Suprapubic skin (tissue), 4 donors: ENCODE measurements around the gene RAI2. TPM values are rescaled to one million over a fixed set of nuclear protein-coding genes. Genes with fewer than 3 reads are reported as not detected.

Experiments
- DNase-seq, 2 donors: peaks; one replicate each; pipeline ENCODE4 v3.0.0-alpha.2; 2019; ENCODE audit warnings: low spot score in 2 of 2
- H3K27ac ChIP-seq: fragments of 200-600 bp; sonication (generic); one replicate; pipeline ENCODE4 v1.5.1; 2019
- H3K27me3 ChIP-seq: fragments of 200-600 bp; sonication (generic); one replicate; pipeline ENCODE4 v1.5.1; 2019
- H3K36me3 ChIP-seq: fragments of 200-600 bp; sonication (generic); one replicate; pipeline ENCODE4 v1.5.1; 2019
- H3K4me1 ChIP-seq: fragments of 200-600 bp; sonication (generic); one replicate; pipeline ENCODE4 v1.5.1; 2019
- H3K4me3 ChIP-seq: fragments of 200-600 bp; sonication (generic); one replicate; pipeline ENCODE4 v1.5.1; 2019; ENCODE audit warnings: mild to moderate bottlenecking
- H3K9me3 ChIP-seq: fragments of 200-600 bp; sonication (generic); one replicate; pipeline ENCODE4 v1.5.1; 2019
- CTCF ChIP-seq, 2 donors: fragments of 200-600 bp in 1 of 2; fragments of 450-650 bp in 1 of 2; sonication (generic) in 1 of 2; IDR thresholded peaks; one replicate each; pipeline ENCODE4 v1.5.1; 2016 to 2019; ENCODE audit warnings: antibody characterized with exemption in 2 of 2, mild to moderate bottlenecking in 1 of 2, moderate library complexity in 1 of 2
- EP300 ChIP-seq: sonication (generic); formaldehyde crosslinking; IDR thresholded peaks from one replicate; pipeline ENCODE4 v1.6.1; 2017; ENCODE audit warnings: antibody characterized with exemption
- POLR2A ChIP-seq, 2 donors: fragments of 450-650 bp; IDR thresholded peaks; one replicate each; pipeline ENCODE4 v1.6.1; 2017; ENCODE audit warnings: antibody characterized with exemption in 2 of 2, mild to moderate bottlenecking in 2 of 2, moderate library complexity in 2 of 2
- POLR2AphosphoS5 ChIP-seq, 3 donors: sonication (generic); formaldehyde crosslinking; IDR thresholded peaks; one replicate each; pipeline ENCODE4 v1.6.1; 2017; ENCODE audit warnings: antibody characterized with exemption in 3 of 3
- WGBS: methylation state at CpG from one replicate; pipeline ENCODE4 v1.1.5; 2018; 5-methylcytosine and 5-hydroxymethylcytosine counted together
- total RNA-seq, 4 donors: library from RNA; depleted of rRNA; stranded (reverse); fragments of >200 nt; gene quantifications; one replicate each; pipeline ENCODE4 v1.1.0, GENCODE V29; 2016

RAI2 gene
- total RNA-seq, 4 donors from 2014 or later, result 4.4 to 11.2 (median 6.5) TPM

- Histone ChIP-seq H3K27me3 (no peaks in the 10 kb centered on the region), H3K4me1 (no peaks in the 10 kb centered on the region), H3K9me3 (no peaks in the 10 kb centered on the region), H3K36me3 (no peaks in the 10 kb centered on the region), H3K27ac (no peak overlapping the region), H3K4me3 (no peak overlapping the region)
- TF ChIP-seq POLR2A (IDR thresholded peaks at IDR 0.05) (no peak), POLR2AphosphoS5 (IDR thresholded peaks at IDR 0.05) (no peak), CTCF (IDR thresholded peaks at IDR 0.05) (no peak), EP300 (no peak)
- DNase-seq, result no peak
- WGBS, result 80% methylated on average over 4 of the region's 4 CpGs
Observed at GRCh38 chrX:17779434-17779833, 81.7 kb downstream of the RAI2 start.

GRCh38 chrX:17778997-17779396 is 82.1 kb downstream of the RAI2 start:
- Histone ChIP-seq H3K27ac (no peak overlapping the region), H3K27me3 (no peaks in the 10 kb centered on the region), H3K4me1 (no peaks in the 10 kb centered on the region), H3K36me3 (no peaks in the 10 kb centered on the region), H3K4me3 (no peak overlapping the region), H3K9me3 (no peaks in the 10 kb centered on the region)
- no peak for DNase-seq
- TF ChIP-seq POLR2AphosphoS5 (IDR thresholded peaks at IDR 0.05), result no peak
- WGBS, result 59% methylated on average over 2 of the region's 2 CpGs

- no peak for DNase-seq
- 74% methylated on average over 1 of the region's 1 CpG for WGBS
- no peaks in the 10 kb centered on the region for H3K36me3 ChIP-seq
- TF ChIP-seq POLR2A (IDR thresholded peaks at IDR 0.05) (no peak), CTCF (IDR thresholded peaks at IDR 0.05) (no peak), POLR2AphosphoS5 (IDR thresholded peaks at IDR 0.05) (no peak), EP300 (no peak)
- no peak overlapping the region for H3K4me3 ChIP-seq
- H3K9me3 ChIP-seq, result no peaks in the 10 kb centered on the region
- H3K27me3 ChIP-seq, result no peaks in the 10 kb centered on the region
- H3K27ac ChIP-seq, result no peak overlapping the region
- H3K4me1 ChIP-seq, result no peaks in the 10 kb centered on the region
Observed at GRCh38 chrX:17774053-17774452, 87.0 kb downstream of the RAI2 start.

- Histone ChIP-seq H3K4me3 (no peak overlapping the region), H3K27ac (no peak overlapping the region), H3K4me1 (no peaks in the 10 kb centered on the region), H3K27me3 (no peaks in the 10 kb centered on the region), H3K36me3 (no peaks in the 10 kb centered on the region), H3K9me3 (no peaks in the 10 kb centered on the region)
- DNase-seq, result no peak
- TF ChIP-seq EP300, result no peak
- TF ChIP-seq POLR2AphosphoS5 (IDR thresholded peaks at IDR 0.05), result no peak
- TF ChIP-seq POLR2A (IDR thresholded peaks at IDR 0.05), result no peak
- TF ChIP-seq CTCF (IDR thresholded peaks at IDR 0.05), result no peak
- WGBS, result 70% methylated on average over 8 of the region's 8 CpGs
Observed at GRCh38 chrX:17773221-17773876, 87.7 kb downstream of the RAI2 start.

GRCh38 chrX:17769701-17770269 is 91.3 kb downstream of the RAI2 start:
- WGBS, result 54% methylated on average over 3 of the region's 3 CpGs
- no peaks in the 10 kb centered on the region for H3K36me3 ChIP-seq
- no peaks in the 10 kb centered on the region for H3K4me1 ChIP-seq

More at GRCh38 chrX:17769701-17770269, 91.3 kb downstream of the RAI2 start:
- no peak overlapping the region for H3K4me3 ChIP-seq
- H3K9me3 ChIP-seq, result no peaks in the 10 kb centered on the region
- no peak for TF ChIP-seq CTCF (IDR thresholded peaks at IDR 0.05)
- no peak for TF ChIP-seq EP300
- TF ChIP-seq POLR2A (IDR thresholded peaks at IDR 0.05), result no peak
- no peak for TF ChIP-seq POLR2AphosphoS5 (IDR thresholded peaks at IDR 0.05)
- H3K27me3 ChIP-seq, result no peaks in the 10 kb centered on the region
- H3K27ac ChIP-seq, result no peak overlapping the region
- no peak for DNase-seq
